NCI-H82 (cell line): Measurements from ENCODE around the gene TNFRSF8.
A peak's percentile ranks its signal among the peaks of the same experiment; 100 is the strongest.

Experiments used
- DNase-seq: peaks from one replicate; lab custom pipeline; 2025; lab: John Stamatoyannopoulos, UW

The TNFRSF8 gene

DNA sequence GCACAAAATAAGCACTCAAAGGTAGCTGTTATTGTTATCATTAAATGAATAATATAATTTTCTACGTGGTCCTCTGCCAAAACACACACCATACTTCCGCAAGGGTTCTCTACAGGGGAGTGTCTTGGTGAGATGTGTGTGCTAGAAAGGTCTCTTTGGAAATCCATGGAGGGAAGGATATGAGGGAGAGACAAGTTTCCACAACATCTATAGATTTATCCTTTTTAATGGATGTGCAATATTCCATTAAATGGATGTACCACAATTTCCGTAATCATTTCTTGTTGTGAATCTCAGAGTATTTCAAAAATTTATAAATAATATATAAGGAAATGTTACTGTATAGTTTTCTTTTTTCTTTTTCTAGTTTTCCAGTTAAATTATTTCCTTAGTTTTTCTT is 2.6 kb upstream of the TNFRSF8 start:
- no peak for DNase-seq

- no peak for DNase-seq
Observed at GRCh38 chr1:12064073-12064969, 1.2 kb downstream of the TNFRSF8 start.

GRCh38 chr1:12065872-12066271 is 2.8 kb downstream of the TNFRSF8 start:
- no peak for DNase-seq

- no peak for DNase-seq
Observed at GRCh38 chr1:12067900-12068821, 5.1 kb downstream of the TNFRSF8 start.

- DNase-seq: peak; percentile 25
Observed at GRCh38 chr1:12069623-12070244, 6.6 kb downstream of the TNFRSF8 start.

DNA sequence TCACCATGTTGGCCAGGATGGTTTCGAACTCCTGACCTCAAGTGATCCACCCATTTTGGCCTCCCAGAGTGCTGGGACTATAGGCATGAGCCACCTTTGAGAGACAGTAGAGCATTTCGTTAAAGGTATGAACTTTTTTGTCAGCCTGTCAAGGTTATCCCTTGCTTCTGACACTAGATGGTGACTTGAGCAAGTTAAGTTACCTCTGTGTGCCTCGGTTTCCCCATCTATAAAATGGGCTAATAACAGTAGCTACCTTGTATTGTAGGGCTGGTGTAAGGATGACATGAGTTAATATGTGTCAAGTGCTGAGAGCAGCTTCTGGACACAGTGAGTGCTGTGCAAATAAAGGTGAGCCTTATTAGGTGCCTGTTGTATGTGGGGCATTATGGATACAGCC is 8.8 kb downstream of the TNFRSF8 start:
- no peak for DNase-seq

DNA sequence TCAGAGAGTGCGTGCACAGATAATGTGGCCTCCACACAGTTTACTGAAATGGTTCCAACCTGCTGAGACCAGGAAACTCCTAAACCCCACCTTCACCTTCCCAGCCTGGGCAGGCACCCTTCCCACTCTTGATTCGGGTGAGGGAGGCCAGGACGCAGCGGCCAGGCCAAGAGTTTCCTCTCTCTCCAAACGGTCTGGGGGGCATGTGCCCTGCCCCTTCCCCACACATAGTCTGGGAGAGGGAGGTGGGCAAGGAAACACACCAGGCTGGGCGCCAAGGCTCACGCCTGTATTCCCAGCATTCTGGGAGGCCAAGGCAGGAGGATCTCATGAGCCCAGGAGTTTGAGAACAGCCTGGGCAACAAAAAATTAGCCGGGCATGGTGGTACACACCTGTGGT is 9.6 kb downstream of the TNFRSF8 start:
- DNase-seq: no peak

GRCh38 chr1:12073796-12074195 is 10.7 kb downstream of the TNFRSF8 start:
- DNase-seq: no peak

DNA sequence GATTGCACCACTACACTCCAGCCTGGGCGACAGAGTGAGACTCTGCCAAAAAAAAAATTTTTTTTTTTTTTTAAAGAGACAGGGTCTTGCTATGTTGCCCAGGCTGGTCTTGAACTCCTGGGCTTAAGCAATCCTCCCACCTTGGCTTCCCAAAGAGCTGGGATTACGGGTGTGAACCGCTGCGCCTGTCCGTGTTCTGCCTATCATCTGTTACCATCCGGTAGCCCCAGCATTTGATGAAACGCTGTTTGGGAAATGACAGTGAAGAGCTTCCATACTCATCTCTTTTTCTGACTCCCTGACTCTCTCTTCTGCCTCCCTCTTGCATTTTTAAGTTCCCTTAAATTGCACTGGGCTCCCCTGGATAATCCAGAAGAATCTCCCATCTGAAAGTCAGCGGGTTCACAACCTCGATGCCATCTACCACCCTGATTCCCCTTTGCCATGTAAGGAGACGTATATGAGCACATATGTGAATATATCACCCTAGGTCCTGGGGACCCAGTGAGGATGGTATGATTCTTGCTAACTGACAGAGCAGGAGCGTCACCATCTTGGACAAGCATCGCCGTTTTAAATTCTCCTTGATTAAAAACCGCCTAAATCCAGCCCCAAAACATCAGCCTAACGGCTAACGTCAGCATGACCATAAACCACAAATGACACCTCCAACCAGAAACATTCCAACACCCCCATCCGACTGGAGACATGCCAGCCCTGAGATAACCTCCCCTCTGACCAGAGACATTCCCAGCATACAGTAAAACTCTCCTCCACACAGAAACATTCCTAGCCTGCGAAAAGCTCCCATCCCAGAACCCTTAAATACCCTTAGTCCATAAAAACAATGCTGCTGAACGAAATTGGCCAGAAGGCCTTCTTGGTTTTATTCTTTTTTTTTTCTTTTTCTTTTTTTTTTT is 12.4 kb downstream of the TNFRSF8 start:
- no peak for DNase-seq

GRCh38 chr1:12076425-12077005 is 13.4 kb downstream of the TNFRSF8 start:
- no peak for DNase-seq

GRCh38 chr1:12078575-12078937 is 15.5 kb downstream of the TNFRSF8 start:
- no peak for DNase-seq

DNA sequence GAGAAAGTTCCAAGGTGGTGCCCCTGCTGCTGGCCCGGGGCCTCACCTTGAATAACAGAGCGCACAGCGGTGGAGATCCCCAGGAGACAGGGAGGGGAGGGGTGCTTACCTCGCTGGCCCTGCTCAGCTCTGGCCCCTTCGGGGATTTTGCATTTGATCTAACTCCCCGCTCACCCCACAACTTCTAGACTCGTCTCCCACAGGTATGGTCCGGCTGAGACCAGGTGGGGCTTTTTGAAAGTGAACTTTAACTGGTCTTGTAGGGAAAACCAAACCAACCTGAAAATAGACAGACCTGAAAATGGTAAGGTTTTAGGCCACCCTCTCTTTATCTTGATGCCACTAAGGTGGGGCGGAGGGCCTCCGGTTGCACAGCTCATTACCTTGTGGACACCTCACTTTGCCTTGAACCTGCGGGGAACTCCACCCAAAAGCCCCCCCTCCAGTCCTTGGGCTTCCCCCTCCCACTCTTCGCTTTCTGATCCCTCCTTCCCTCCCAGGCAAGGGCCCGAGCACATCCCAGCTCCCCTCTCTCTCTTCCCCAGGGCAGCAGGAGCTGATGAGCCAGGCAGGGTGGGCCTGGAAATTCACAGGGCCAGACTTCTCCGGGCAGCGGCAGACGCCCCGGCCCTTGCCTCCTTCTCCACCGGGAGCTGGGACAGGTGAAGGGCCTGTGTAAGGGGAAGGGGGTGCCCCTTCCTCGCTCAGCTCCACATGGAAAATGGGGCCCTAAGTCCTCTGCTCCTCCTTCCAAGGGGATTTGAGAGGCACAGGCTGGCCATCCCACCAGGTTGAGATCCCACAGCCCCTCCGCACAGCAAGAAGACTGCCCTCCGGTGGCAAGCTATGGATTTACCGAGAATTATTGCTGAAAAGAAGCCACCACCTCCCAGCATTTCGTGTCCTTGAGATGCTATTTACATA is 16.1 kb downstream of the TNFRSF8 start:
- DNase-seq: peak; percentile 76

DNA sequence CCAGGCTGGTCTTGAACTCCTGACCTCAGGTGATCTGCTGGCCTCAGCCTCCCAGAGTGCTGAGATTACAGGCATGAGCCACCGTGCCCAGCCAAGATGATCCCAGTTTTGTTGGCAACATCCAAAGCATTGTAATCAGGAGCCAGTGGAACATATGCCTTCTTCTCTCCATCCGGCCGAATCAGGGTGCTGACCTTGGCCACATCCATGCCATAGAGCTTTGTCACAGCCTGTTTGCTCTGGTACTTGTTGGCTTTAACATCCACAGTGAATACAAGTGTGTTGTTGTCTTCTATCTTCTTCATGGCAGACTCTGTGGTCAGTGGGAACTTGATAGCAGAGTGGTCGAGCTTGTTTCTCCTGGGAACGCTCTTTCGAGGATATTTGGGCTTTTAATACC is 17.1 kb downstream of the TNFRSF8 start:
- DNase-seq: no peak

- DNase-seq: no peak
Observed at GRCh38 chr1:12080773-12081556, 17.9 kb downstream of the TNFRSF8 start.

DNA sequence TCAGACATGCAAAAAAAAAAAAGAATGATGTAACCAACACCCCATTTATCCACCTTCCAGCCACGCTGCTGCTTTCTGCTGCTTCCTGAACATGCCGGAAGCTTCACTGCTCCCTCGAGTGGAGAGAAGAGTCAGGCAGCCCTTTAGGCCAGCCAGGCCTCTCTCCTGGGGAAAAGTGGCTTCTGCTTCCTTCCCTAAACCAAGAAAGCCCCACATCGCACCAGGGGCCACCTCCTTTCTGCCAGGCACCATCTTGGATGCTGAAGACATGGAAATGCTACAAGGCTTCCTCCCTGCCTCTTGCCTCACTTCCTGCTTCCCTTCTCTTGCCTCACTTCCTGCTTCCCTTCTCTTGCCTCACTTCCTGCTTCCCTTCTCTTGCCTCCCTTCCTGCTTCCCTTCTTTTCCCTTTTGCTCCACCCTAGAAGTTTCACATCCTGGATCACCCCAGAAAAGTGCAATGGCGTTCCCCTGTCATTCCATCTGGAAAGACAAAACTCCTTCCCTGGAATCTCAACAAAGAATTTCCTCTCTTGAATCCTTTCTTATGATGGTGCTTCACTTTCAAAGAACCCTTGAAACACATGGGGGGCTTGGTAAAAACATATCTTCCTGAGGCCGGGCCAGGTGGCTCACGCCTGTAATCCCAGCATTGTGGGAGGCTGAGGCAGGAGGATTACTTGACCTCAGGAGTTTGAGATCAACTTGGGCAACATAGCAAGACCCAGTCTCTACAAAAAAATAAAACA is 18.7 kb downstream of the TNFRSF8 start:
- DNase-seq: no peak

DNA sequence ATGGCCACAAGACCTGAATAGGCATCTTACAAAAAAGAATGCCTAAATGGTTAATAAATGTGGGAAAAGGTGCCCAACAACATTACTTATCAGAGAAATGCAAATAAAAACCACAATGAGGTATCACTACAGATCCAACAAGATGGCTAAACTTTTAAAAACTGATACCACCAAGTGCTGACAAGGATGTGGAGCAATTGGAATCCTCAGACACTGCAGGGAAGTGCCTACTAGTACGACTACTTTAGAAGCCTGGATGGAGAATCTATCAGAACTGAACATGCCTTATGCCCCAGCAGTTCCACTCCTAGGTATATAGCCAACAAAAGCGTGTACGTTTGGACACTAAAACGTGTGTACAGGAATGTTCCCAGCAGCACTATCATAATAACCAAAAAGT is 19.9 kb downstream of the TNFRSF8 start:
- no peak for DNase-seq

GRCh38 chr1:12083766-12084165 is 20.7 kb downstream of the TNFRSF8 start:
- DNase-seq: no peak

DNA sequence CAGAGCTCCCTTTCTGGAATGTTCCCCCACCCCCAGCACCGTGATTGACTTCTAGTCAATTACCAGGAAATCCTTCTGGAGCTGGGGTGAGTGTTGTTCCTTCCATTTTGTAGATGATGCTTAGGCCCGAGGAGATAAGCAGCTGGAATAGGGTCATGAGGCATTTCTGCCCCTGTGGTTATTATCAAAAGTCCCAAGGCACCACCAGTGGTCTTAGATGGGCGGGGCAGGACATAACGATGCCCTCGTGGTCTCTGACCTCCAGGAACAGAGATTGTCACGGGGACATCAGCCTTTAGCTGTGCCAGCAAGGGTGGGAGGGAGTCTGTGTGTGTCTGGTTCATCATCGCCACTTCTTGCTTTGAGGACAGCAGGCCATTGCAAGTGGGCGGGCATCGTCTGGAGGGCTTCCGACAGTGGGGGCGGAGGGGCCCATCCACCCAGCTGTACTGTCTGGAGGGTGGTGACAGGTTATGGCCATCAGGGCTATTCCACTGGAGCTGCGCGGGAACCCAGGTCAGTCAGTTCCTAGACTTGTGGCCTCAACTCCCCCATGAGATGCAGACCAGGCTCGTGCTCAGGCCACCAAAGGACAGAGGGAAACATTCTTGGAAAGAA is 22.6 kb downstream of the TNFRSF8 start:
- DNase-seq: no peak
